Neural cell (in vitro differentiated cells): ENCODE measurements around the gene CNN1.

Source experiments
- EP300 ChIP-seq: fragments of 450-650 bp; conservative IDR thresholded peaks from 2 replicates; pipeline ENCODE4 v1.6.1; 2014; ENCODE audit warnings: antibody characterized with exemption, mild to moderate bottlenecking, moderate library complexity; ENCODE audit not compliant: poor library complexity, severe bottlenecking
- EZH2 ChIP-seq: fragments of 200-600, 300-800 bp; shearing (Covaris generic), sonication (generic); IDR thresholded peaks from 2 replicates; pipeline ENCODE4 v1.6.1; 2014; ENCODE audit warnings: antibody characterized with exemption, low read length, borderline replicate concordance, mild to moderate bottlenecking; ENCODE audit not compliant: insufficient read depth, poor library complexity, severe bottlenecking
- POLR2AphosphoS5 ChIP-seq: IDR thresholded peaks from 2 replicates; pipeline ENCODE4 v1.6.1; 2012
- RAD21 ChIP-seq: fragments of 450-650 bp; conservative IDR thresholded peaks from 2 replicates; pipeline ENCODE4 v1.6.1; 2014; ENCODE audit warnings: antibody characterized with exemption, mild to moderate bottlenecking, moderate library complexity
- SMC3 ChIP-seq: fragments of 450-650 bp; conservative IDR thresholded peaks from 2 replicates; pipeline ENCODE4 v1.6.1; 2014; ENCODE audit warnings: antibody characterized with exemption, mild to moderate bottlenecking, moderate library complexity; ENCODE audit not compliant: poor library complexity
- TF ChIP-seq, protein P1 (sequence below): fragments of 450-650 bp; IDR thresholded peaks from 2 replicates; pipeline ENCODE4 v1.5.1; 2014; ENCODE audit warnings: antibody characterized with exemption, mild to moderate bottlenecking, moderate library complexity; ENCODE audit not compliant: poor library complexity, severe bottlenecking

DNA sequence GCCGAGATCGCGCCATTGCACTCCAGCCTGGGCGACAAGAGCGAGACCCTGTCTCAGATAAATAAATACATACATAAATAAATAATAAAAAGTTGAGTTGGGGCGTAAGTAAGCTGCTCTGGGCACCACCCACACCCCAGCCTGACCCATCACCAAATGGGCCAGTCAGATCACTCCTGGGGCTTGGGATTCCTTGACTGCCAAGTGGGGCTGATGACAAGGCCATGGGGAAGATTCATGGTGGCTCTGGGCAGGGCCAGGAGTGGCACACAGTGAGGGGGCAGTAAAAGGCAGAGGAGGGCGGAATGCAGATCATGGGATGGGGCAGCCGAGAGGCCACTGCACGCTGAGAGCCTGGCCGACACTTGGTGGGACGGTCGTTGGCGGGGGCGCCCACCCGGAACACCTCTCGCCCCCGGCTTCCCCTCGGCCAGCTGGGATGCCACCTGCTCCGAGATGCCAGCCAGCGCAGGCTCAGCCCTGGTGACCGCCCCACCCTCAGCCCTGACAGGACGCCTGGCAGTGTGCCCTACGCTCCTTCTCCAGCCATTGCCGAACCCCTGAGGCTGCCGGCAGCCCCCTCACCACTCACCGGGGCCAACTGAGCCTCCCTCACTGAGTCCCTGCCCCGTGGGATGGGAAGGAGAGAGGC, 43.9 kb upstream of the CNN1 start:
- TF ChIP-seq, protein P1, sequence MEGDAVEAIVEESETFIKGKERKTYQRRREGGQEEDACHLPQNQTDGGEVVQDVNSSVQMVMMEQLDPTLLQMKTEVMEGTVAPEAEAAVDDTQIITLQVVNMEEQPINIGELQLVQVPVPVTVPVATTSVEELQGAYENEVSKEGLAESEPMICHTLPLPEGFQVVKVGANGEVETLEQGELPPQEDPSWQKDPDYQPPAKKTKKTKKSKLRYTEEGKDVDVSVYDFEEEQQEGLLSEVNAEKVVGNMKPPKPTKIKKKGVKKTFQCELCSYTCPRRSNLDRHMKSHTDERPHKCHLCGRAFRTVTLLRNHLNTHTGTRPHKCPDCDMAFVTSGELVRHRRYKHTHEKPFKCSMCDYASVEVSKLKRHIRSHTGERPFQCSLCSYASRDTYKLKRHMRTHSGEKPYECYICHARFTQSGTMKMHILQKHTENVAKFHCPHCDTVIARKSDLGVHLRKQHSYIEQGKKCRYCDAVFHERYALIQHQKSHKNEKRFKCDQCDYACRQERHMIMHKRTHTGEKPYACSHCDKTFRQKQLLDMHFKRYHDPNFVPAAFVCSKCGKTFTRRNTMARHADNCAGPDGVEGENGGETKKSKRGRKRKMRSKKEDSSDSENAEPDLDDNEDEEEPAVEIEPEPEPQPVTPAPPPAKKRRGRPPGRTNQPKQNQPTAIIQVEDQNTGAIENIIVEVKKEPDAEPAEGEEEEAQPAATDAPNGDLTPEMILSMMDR = no peak
- no peak for TF ChIP-seq EZH2
- no peak for TF ChIP-seq POLR2AphosphoS5
- no peak for TF ChIP-seq RAD21
- TF ChIP-seq SMC3 = no peak
- no peak for TF ChIP-seq EP300
